ENCODE measurements around the gene SETD2. TPM values are rescaled to one million over a fixed set of nuclear protein-coding genes. Genes with fewer than 3 reads are reported as not detected.

The SETD2 gene
- polyA plus RNA-seq, 1 of the 3 experiments (the other 2 are of a cell fraction) = 12.1 TPM

DNA sequence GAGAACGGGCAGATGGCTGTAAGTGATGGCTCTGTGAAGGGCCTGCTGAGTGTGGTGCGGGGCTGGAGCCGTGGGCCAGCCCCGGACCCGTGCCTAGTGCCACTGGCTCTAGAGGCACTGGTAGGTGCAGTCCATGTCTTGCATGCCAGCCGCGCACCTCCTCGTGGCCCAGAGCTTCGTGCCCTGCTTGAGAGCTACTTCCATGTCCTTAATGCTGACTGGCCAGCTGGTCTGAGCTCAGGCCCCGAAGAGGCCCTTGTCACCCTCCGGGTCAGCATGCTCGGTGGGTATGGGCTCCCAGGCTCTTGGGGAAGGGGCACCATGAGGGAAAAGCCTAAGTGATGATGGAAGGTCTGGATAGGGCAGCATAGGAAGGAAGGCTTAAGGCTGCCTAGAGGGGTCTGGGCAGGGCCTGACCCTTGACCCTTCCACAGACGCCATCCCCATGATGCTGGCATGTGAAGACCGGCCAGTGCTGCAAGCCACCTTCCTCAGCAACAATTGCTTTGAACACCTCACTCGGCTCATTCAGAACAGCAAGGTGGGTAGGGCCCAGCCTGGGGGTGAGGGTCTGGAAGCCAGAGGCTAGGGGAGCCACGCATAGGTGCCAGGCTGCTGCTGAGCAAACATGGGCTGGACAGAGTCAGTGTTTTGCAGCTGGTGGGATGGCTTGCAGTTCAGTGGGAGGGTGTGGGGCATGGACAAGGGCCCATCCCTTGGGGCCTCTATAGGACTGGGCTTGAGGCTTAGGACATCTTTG, 172.3 kb downstream of the SETD2 start:
- no peaks in the 10 kb centered on the region; a peak in 1 of 4 replicates for H3K4me1 ChIP-seq (ENCODE audit: control insufficient read depth in 1 of 2, insufficient read depth in 2 of 2, low read depth in 1 of 2, low read length in 1 of 2)
- WGBS (ENCODE audit: low lambda C conversion rate) = 87% methylated on average over 9 of the region's 16 CpGs
- ChIA-PET POLR2A (no interaction called here), CTCF (interaction anchor here (0.8 to 3.4 kb wide), 2 partner anchors 68 kb away, joined by 3 to 21 read pairs; no protein-coding TSS in a partner anchor)
- peaks cover 0 to 4% of the 10 kb centered on the region in 2 experiments for H3K36me3 ChIP-seq (replicated peaks in 1 of 2; ENCODE audit: control insufficient read depth in 1 of 2, insufficient read depth in 2 of 2, low read length in 1 of 2)
- no peak for DNase-seq
- H2AFZ ChIP-seq (ENCODE audit: low read depth) = no peak overlapping the region
- no peaks in the 10 kb centered on the region for H3F3A ChIP-seq (replicated peaks; ENCODE audit: insufficient read depth)
- H3K4me3 ChIP-seq (ENCODE audit: low read depth in 2 of 2, low read length in 1 of 2) = no peak overlapping the region
- TF ChIP-seq, protein P1, sequence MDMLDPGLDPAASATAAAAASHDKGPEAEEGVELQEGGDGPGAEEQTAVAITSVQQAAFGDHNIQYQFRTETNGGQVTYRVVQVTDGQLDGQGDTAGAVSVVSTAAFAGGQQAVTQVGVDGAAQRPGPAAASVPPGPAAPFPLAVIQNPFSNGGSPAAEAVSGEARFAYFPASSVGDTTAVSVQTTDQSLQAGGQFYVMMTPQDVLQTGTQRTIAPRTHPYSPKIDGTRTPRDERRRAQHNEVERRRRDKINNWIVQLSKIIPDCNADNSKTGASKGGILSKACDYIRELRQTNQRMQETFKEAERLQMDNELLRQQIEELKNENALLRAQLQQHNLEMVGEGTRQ (IDR thresholded peaks at IDR 0.05; ENCODE audit: borderline replicate concordance, low read depth, low read length) = no peak
- TF ChIP-seq RCOR1 (IDR thresholded peaks at IDR 0.05; ENCODE audit: low read length) (no peak), MXI1 (IDR thresholded peaks at IDR 0.05; ENCODE audit: low read depth, low read length) (no peak), JUND (IDR thresholded peaks at IDR 0.05) (no peak), MEF2A (IDR thresholded peaks at IDR 0.05; ENCODE audit: borderline replicate concordance, low read depth) (no peak)
- TF ChIP-seq, protein P2, sequence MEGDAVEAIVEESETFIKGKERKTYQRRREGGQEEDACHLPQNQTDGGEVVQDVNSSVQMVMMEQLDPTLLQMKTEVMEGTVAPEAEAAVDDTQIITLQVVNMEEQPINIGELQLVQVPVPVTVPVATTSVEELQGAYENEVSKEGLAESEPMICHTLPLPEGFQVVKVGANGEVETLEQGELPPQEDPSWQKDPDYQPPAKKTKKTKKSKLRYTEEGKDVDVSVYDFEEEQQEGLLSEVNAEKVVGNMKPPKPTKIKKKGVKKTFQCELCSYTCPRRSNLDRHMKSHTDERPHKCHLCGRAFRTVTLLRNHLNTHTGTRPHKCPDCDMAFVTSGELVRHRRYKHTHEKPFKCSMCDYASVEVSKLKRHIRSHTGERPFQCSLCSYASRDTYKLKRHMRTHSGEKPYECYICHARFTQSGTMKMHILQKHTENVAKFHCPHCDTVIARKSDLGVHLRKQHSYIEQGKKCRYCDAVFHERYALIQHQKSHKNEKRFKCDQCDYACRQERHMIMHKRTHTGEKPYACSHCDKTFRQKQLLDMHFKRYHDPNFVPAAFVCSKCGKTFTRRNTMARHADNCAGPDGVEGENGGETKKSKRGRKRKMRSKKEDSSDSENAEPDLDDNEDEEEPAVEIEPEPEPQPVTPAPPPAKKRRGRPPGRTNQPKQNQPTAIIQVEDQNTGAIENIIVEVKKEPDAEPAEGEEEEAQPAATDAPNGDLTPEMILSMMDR (IDR thresholded peaks at IDR 0.05) = no peak
- H3K79me2 ChIP-seq (ENCODE audit: insufficient read depth) = no peaks in the 10 kb centered on the region
- no peak overlapping the region for H3K27ac ChIP-seq (ENCODE audit: low read depth in 2 of 2, low read length in 1 of 2)
- H3K9me3 ChIP-seq = no peaks in the 10 kb centered on the region
- H3K27me3 ChIP-seq (ENCODE audit: insufficient read depth) = no peaks in the 10 kb centered on the region
- no peaks in the 10 kb centered on the region for H4K20me1 ChIP-seq (ENCODE audit: insufficient read depth)
- H3K9me2 ChIP-seq = no peaks in the 10 kb centered on the region
- no peak overlapping the region for H3K4me2 ChIP-seq
- H3K9ac ChIP-seq = no peak overlapping the region

DNA sequence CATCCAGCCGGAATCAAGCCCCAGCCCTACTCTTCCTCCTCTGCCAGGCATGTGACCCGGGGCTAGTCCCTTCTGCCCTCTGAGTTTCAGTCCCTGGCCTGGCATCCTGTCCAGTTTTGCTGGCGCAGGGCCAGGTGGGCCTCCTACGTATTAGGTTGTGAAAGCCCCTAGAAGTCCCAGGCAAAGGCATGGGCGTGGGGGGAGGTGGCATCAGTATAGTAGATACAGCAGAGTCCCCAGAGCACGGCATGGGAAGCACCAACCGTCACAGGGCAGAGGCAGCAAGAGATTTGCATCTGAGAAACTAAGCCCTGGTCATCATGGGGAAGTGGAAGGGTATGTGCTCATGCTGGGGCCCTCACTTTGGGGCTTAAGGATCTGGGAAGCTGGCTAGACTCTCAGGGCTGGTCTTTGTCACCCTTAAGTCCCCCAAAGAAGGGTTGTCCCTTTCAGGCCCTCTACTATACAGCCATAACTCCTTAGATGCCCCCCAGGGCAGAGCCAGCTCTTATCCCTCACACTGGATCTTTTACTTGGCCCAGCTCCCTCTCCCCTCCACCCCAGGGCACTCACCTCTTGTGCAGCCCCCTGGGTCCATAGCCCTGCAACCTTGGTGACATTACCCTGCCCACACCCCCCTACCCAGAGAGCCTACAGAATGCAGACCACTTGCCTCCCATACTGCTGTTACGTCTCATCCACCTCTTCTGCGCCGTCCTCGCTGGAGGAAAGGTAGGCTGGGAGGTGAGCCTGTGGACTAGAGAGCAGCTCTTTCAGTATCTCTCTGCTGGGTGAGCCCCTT, 173.1 kb downstream of the SETD2 start:
- H3K4me2 ChIP-seq = no peak overlapping the region
- no peaks in the 10 kb centered on the region for H3K27me3 ChIP-seq (ENCODE audit: insufficient read depth)
- H3K36me3 ChIP-seq (replicated peaks in 1 of 2; ENCODE audit: control insufficient read depth in 1 of 2, insufficient read depth in 2 of 2, low read length in 1 of 2) = peaks cover 0 to 4% of the 10 kb centered on the region in 2 experiments
- H3K4me3 ChIP-seq (ENCODE audit: low read depth in 2 of 2, low read length in 1 of 2) = no peak overlapping the region
- no peaks in the 10 kb centered on the region for H3K79me2 ChIP-seq (ENCODE audit: insufficient read depth)
- no peaks in the 10 kb centered on the region for H3K9me3 ChIP-seq
- H2AFZ ChIP-seq (ENCODE audit: low read depth) = no peak overlapping the region
- no peak overlapping the region for H3K27ac ChIP-seq (ENCODE audit: low read depth in 2 of 2, low read length in 1 of 2)
- POLR2A ChIA-PET = no interaction called here
- no peaks in the 10 kb centered on the region for H3F3A ChIP-seq (replicated peaks; ENCODE audit: insufficient read depth)
- no peaks in the 10 kb centered on the region; a peak in 1 of 4 replicates for H3K4me1 ChIP-seq (ENCODE audit: control insufficient read depth in 1 of 2, insufficient read depth in 2 of 2, low read depth in 1 of 2, low read length in 1 of 2)
- no peaks in the 10 kb centered on the region for H3K9me2 ChIP-seq
- CTCF ChIA-PET = interaction anchor here (0.8 to 0.9 kb wide), 2 partner anchors 68 to 333 kb away, joined by 3 read pairs; no protein-coding TSS in a partner anchor
- H4K20me1 ChIP-seq (ENCODE audit: insufficient read depth) = no peaks in the 10 kb centered on the region
- no peak overlapping the region for H3K9ac ChIP-seq
- no peak for DNase-seq
- WGBS (ENCODE audit: low lambda C conversion rate) = 89% methylated on average over 11 of the region's 11 CpGs
- TF ChIP-seq RAD21 (IDR thresholded peaks at IDR 0.05; ENCODE audit: low read length) (no peak), TCF12 (IDR thresholded peaks at IDR 0.05) (no peak), SIN3A (IDR thresholded peaks at IDR 0.05; ENCODE audit: borderline replicate concordance, low read depth, low read length) (no peak), FOSL2 (IDR thresholded peaks at IDR 0.05; ENCODE audit: borderline replicate concordance, low read depth) (no peak), NFIC (IDR thresholded peaks at IDR 0.05; ENCODE audit: borderline replicate concordance) (no peak), ELF1 (IDR thresholded peaks at IDR 0.05) (no peak), FOXJ3 (CRISPR knock-in tag; IDR thresholded peaks at IDR 0.05) (no peak), RCOR1 (IDR thresholded peaks at IDR 0.05; ENCODE audit: low read length) (no peak), TEAD4 (IDR thresholded peaks at IDR 0.05; ENCODE audit: borderline replicate concordance, insufficient read depth) (no peak)
- TF ChIP-seq, protein P3, sequence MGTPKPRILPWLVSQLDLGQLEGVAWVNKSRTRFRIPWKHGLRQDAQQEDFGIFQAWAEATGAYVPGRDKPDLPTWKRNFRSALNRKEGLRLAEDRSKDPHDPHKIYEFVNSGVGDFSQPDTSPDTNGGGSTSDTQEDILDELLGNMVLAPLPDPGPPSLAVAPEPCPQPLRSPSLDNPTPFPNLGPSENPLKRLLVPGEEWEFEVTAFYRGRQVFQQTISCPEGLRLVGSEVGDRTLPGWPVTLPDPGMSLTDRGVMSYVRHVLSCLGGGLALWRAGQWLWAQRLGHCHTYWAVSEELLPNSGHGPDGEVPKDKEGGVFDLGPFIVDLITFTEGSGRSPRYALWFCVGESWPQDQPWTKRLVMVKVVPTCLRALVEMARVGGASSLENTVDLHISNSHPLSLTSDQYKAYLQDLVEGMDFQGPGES (IDR thresholded peaks at IDR 0.05; ENCODE audit: low read depth, low read length) = no peak
- TF ChIP-seq, protein P4, sequence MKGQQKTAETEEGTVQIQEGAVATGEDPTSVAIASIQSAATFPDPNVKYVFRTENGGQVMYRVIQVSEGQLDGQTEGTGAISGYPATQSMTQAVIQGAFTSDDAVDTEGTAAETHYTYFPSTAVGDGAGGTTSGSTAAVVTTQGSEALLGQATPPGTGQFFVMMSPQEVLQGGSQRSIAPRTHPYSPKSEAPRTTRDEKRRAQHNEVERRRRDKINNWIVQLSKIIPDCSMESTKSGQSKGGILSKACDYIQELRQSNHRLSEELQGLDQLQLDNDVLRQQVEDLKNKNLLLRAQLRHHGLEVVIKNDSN (IDR thresholded peaks at IDR 0.05; ENCODE audit: borderline replicate concordance, low read depth) = no peak
- TF ChIP-seq, protein P5, sequence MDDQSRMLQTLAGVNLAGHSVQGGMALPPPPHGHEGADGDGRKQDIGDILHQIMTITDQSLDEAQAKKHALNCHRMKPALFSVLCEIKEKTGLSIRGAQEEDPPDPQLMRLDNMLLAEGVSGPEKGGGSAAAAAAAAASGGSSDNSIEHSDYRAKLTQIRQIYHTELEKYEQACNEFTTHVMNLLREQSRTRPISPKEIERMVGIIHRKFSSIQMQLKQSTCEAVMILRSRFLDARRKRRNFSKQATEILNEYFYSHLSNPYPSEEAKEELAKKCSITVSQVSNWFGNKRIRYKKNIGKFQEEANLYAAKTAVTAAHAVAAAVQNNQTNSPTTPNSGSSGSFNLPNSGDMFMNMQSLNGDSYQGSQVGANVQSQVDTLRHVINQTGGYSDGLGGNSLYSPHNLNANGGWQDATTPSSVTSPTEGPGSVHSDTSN (IDR thresholded peaks at IDR 0.05) = no peak
